GM19351 (cell line): ENCODE results near the gene TMEM98.
"Not testable (repeated sequence)": the region's sequence is repeated elsewhere in the genome, so short reads cannot be mapped to it uniquely, and the experiment has no call there.

Experiments used
- ATAC-seq: cut with Tn5 transposase; IDR thresholded peaks from one replicate; pipeline ENCODE4 v1.9.1; 2021; ENCODE audit warnings: mild to moderate bottlenecking, moderate library complexity; ENCODE audit not compliant: unreplicated experiment

TMEM98 gene, protein sequence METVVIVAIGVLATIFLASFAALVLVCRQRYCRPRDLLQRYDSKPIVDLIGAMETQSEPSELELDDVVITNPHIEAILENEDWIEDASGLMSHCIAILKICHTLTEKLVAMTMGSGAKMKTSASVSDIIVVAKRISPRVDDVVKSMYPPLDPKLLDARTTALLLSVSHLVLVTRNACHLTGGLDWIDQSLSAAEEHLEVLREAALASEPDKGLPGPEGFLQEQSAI

DNA sequence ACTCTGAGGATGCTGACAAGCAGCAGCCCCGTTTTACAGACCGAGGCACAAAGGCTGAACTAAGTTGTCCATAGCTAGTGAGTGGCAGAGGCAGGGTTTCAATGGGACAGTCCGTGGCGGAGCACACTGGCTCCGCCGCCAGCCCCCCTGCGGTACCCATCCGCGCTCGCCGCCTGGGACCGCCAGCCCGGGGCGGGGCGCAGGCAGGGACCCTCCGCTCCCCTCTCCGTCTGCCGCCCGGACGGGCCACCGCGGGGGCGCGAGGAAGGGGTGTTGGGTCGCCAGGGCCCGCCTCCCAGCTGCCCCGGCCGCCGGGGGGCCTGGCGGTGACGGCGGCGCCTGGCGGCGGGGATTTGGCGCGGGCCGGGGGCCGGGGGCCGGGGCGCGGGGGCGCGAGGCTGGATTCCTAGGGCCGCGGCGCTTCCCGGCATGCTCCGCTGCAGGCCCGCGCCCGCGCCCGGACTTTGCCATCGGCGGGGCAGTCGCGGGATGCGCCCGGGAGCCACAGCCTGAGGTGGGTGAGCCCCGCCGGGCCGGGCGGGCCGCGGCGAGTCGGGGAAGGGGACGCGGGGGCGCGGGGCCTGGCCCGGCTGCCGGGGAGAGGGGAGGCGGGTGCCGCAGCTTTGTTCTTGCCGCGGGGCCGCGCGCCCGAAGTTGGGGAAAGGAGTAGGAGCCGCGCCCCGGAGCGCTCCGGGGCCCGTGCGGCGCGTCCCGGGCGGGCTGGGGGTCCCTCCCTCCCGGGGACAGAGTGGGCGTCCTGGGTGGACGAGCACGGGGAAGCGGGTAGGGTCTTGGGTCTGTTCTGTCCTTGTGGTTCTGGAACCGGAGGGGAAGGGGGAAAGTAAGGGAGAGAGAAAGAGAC lies at the start of gene TMEM98:
Gene TMEM98, plus strand, starts transcription at position 430 of the 862 bp plus-strand sequence. CDS start 3,376 bp downstream, outside the sequence.
- no peak for ATAC-seq

DNA sequence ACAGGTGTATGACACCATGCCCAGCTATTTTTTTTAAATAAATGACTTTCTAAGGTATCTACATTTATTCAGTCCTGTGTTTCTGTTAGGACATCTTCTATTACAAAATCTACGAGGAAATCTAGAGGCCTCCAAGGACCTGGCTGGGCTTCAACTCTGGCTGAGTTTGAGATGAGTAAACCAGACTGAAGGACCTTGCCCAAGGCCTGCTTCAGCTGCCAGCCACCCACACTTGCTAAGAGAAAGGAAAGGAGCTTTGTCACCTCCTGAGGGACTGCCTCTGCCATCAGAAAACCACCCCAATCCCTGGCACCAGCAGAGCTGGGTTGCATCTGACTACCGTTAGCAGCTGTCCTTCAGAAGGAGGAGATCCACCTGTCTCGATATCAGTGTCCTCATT lies 49.7 kb upstream of the TMEM98 start:
- no peak for ATAC-seq

DNA sequence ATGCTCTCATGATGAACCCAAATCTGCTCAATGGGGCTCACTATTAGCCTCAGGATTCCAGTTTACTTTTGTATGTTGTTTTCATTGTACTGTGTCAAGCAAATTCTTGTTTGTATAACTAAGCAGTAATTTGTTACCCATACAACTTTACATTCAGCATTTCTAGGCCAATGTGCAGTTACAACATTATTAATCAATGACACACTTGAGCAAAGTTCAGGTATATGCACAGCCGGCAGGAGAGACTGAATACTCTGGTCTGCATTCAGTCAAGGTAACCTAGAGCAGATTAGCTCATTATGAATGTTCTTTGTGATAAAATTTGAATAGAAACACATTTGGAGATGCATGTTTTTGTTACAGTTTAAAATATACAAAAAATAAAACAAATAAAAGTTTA lies 48.8 kb upstream of the TMEM98 start:
- ATAC-seq: no peak

DNA sequence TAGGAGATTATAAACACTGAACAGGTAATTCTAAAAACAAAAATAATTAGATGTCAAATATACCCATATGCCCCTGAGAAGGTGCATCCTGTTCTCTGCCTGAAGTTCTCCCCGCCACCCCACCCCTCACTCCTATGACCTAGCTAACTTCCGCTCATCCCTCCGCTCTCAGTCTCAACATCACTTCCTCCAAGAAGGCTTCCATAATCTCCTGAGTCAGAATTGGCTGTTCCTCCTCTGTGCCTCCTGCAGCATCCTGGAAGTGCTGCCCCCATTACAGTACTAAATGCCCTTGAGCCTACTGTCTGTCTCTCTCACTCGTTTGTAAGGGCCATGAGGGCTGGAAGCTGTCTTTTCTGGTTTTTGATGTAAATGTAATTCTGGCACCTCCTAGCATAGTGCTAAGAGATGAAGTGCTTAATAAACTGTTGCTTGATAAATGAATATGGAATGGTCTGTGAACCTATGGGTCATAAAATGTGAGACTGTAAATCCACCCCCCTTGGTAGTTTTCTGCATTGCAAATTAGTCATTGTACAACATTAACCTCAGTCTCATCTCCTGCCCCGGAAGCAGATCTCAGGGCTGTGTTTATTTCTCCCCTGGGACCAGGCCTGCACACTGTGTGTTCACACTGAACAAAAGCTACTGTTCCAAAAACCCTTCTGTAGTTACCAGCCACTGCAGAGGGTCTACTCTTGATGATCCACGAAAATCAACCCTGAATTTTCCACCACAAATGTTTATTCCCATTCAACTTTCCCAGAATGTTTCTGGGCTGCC lies 47.1 kb upstream of the TMEM98 start:
- ATAC-seq: no peak

DNA sequence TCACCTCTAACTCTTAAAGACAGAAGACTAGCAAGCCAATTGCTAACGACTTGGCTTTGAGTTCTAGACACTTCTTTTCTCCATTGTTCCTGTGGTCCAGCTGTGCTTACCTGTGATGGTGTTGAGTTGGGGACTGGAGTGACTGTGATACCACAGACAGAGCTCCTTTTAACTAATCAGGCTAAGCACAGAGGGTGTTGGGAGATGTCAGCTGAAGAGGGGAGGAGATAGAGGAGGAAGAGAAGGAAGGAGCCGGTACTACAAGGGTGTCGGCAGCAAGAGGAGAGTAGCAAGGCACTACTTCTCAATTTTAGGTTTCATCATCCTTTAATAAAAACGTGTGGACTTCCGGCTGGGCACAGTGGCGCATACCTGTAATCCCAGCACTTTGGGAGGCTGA lies 45.9 kb upstream of the TMEM98 start:
- no peak for ATAC-seq

DNA sequence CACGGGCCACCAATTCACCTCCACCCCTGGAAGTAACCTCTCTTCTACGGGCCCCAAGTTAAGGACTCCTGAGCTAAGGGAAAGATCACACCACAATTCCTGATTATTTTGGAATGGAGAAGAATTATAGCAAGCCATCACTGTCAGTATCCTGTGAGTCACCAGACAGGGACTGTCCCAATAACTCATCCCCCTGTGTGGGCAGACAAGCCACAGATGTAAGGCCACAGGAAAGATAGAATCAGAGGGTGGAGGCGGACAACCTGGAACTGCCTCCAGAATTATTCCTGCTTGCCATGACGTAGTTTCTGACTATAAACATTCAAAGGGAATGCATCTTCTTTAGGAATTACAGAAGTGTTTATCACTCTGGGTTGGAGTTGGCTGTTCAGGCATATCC lies 45.2 kb upstream of the TMEM98 start:
- ATAC-seq: no peak

DNA sequence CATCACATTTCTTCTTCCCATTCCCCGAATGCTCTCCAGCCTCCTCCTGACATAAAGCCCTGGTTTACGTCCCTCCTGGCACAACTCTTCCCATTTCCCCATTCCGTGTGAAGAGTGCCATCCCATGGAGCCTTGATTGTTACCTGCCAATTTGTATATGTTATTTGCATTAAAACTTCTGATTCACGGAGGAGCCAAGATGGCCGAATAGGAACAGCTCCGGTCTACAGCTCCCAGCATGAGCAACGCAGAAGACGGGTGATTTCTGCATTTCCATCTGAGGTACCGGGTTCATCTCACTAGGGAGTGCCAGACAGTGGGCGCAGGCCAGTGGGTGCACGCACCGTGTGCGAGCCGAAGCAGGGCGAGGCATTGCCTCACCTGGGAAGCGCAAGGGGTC lies 41.0 kb upstream of the TMEM98 start:
- not testable (repeated sequence) for ATAC-seq

DNA sequence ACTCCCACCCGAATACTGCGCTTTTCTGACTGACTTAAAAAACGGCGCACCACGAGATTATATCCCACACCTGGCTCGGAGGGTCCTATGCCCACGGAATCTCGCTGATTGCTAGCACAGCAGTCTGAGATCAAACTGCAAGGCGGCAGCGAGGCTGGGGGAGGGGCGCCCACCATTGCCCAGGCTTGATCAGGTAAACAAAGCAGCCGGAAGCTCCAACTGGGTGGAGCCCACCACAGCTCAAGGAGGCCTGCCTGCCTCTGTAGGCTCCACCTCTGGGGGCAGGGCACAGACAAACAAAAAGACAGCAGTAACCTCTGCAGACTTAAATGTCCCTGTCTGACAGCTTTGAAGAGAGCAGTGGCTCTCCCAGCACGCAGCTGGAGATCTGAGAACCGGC lies 40.5 kb upstream of the TMEM98 start:
- not testable (repeated sequence) for ATAC-seq

DNA sequence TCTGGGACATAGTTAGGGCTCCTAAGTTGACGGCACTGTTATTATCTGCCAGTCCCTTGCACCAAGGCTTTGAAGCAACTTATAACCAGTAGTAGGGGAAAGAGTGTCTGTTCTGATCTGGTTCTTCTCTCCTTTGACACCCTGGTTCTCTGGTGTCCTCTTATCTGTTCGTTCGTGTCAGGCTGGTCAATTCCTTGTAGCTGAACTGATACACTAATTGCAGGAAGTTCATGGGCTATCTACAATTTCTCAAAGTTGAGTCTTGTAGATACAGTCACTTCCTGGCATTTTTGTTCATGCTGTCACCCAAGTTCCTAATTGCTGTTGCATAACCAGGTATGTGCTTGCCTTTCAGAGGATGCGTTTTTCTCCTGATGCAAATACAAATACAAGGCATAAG lies 33.7 kb upstream of the TMEM98 start:
- ATAC-seq: no peak

DNA sequence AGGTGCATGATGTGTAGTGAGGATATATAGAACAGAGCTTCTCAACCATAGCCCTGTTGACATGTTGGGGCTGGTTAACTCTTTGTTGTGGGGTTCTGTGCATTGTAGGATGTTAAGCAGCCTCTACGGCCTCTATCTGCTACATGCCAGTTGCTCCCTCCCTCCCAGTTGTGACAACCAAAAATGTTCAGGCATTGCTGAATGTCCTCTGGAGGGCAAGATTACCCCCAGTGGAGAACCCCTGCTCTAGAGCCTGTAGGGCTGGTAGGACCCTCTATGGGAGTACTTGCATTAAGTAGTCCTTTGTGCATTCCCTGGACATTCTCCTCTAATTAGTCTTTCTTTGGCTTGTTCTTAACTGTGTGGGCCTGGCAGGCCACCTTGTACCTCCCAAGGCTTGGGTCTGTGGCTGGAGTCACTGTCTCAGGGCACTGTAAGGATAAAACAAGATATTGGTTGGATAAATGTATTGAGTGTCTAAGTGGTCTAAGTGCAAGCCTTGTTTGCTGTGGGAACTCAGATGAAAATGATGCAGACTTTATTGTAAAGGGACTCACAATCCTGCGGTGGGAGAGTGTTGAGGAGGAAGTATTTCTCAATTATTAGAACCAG lies 31.2 kb upstream of the TMEM98 start:
- ATAC-seq: no peak

DNA sequence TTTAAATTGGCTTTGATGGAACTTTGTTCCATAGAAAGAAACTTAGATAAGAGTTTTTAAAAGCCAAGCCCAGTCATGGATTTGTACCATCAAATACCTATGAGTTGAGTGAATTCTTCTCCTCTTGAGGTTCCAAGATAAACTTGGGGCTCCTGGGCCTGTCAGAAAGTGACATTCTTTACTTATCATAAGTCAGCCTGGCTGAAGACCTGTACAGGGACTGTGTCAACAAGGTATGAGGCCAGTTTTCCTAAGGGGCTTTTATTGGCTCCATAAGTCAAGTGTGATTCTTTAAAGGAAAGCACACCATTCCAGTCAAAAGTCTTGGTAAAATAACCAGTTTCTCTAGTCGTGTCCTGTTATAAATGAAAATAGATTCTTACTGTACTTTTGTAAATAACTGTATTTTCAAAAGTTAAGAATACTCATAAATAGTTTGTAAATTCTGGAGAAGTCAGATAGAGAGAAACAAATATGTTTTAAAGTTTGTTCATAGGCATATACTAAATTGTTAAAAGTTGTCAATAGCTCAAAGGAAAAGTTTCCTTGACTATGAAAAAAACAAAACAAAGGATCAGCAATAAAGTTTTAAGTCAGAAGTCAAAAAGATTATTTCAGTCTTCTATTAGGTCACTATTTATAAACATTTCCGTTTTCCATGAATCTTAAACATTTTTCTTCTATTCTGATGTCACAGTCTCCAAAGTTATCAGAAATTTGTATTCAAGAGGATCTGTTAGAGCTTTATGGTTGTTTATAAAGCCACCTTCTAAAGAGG lies 28.5 kb upstream of the TMEM98 start:
- ATAC-seq: no peak

DNA sequence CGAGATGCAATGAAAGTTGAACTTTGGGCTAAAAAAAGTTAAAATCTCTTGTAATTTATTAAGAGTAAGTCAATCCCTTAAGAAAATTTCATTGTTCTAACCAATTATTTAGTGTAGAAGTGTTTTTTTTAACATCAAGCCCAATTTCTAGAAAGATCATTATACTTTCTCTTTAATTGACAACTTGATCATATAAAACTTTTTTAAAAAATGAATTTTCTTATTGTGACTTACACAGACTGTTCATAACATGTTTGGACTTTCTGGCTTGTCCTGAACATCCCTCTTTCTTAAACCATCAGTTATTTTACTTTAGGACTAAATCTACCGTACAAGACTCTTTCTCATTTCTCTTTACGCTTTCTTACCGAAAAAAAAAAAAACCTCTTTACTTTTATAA lies 26.2 kb upstream of the TMEM98 start:
- no peak for ATAC-seq

DNA sequence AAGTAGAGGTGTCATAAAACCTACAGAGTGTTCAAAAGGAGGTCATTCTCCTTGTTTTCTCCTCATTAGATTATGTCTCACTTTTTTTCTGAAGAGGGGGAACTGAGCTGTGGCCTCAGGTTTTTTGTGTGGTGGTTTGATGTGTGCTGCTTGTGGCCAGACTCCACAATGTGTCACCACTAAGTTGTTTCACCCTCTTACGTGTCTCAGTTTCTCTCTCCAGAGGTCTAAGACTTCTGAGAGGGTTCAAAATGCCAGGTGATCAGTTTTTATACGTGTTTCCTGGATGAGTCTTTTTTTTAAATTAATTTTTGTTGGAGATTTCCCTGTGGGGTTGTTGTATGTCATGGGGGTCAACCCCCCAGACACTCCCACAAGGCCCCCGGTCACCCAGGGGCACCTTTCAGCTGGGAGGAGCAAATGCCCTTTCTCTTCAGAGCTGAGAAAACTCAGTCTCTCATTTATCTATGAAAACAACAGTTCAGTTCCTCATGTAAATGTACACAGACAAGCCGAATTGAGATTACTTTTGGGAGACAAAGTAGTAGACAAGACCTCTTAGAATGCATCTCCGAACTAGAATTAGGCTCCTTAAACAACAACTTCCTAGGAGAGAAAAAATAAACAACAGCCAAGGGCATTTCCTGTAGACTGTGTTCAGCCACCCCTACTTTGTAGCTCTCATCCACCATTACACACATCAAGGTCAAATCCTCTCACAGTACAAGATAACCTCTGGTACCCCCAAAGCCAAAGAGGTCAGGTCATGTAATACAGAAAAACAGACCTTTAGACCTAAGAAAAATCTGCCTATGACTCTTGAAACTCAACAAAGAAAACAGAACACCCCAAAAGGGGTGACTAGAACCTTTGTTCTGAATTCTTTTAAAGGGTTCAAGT lies 23.9 kb upstream of the TMEM98 start:
- ATAC-seq: no peak

DNA sequence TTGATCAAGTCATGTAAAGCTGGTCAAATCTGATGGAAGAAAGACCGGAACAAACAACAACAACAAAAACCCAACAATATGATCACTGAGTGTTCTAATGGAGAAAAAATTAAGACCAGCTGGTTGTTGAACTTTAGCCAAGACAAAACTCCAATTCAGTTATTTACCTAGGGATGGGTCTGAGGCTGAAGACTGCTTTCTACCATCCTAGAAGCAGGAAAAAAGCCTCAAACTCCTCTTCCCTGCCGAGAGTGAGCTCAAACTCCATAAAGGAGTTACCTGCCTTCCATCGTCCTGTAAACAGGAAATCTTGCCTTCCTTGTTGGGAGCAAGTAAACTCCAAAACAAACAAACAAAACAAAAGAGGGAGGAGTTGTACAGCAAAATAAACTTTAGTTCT lies 23.1 kb upstream of the TMEM98 start:
- no peak for ATAC-seq

DNA sequence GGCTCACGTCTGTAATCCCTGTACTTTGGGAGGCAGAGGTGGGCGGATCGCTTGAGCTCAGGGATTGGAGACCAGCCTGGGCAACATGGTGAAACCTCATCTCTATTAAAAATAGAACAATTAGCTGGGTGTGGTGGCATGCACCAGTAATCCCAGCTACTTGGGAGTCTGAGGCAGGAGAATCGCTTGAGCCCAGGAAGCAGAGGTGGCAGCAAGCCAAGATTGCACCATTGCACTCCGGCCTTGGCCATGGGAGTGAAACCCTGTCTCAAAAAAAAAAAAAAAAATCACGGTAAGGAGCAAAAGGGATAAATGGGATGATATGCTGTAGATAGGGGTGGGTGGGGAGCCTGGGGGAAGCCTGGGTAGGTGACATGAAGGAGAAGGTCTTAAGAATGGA lies 20.4 kb upstream of the TMEM98 start:
- no peak for ATAC-seq

DNA sequence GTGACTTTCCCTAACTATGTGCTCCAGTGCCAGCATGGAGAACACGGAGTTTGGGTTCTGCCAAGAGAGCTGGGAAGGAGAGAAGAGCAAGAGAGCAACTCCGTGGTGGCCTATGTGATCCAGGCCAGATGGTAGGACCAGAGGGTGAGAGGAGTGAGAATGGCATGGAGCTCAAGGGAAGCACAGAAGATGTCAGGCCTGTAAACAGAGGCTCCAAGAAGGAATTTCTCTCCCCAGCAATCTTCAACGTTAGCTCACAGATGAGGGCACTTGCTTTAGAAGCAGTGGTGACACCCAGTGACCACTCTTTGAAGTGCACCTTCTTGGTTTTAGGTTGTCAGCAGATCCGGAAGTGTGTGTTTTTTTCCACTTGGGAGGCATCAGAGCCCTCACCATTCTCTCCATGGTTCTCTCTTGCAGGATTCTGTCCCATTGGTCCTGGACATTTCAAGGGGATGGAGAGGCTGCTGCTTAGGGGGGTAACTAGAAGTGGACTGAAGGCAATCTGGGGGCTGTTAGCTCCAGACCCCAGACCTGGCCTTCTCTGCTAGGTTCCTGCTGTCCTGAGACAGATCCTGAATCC lies 18.1 kb upstream of the TMEM98 start:
- peak; percentile 51 for ATAC-seq

DNA sequence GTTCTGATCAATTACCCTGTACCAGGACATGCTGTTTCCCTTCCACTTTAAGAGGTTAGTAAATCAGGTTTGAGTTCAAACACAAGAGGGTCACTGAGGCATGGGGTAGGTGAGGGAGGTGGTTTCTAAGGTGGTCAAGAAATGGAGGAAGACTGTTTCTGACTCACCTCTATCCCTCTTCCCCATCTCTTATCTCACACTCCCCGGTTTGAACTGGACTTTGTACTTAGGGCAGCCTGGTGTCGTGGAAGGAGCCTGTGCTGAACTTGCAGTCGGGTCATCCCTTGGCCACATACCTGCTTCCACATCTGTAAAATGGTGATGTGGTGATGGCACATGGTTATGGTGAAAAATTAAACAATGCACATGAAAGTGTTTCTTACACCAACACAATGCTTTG lies 17.2 kb upstream of the TMEM98 start:
- ATAC-seq: no peak

DNA sequence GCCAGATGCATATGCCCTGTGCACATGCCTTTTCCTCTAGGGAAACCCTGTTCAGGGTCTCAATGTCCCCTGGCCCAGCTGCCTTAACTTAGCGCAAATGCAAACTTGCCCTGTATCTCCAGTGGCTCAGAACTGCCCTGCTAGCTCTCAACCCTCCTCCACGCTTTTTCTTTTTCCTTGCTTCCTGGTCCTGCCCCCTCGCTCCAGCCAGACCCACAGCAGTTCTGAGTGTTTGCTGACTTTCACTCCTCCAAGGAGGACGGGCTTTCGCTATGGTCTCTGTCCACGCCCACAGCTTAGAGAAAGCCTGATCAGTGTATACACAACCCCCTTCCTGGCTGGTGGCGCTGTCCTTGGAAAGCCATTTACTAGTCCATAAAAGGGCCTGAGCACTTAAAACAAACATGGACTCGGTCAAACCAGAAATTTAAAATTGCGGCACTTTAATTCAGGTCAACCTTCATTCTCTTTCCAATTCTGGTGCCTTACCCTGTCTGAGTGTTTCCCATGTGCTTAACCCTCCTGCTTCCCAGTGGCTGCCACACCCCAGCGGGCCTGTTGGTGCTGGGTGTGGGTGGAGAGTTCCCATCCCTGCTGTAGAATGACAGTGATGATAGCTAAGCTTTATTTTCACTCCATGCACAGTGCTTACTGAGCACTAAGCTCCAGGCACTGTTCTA lies 15.6 kb upstream of the TMEM98 start:
- ATAC-seq: no peak

DNA sequence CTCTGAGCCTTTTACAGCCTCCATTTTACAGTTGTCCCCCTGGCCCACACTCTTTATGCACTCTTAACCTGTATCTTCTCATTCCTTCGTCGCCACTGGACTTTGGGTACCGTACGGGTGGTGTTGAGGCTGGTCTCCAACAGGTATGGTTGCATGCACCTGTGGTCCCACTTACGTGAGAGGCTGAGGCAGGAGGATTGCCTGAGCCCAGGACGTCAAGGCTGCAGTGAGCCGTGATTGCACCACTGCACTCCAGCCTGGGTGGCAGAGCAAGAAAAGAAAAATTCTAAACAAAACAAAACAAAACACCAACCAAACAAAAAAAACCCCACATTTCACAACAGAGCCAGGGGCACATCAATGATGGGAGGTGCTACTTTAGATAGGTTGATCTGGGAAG lies 14.4 kb upstream of the TMEM98 start:
- ATAC-seq: no peak
